OCI-LY7 (cell line): Measurements from ENCODE around the gene CNIH3. TPM values are rescaled to one million over a fixed set of nuclear protein-coding genes. Genes with fewer than 3 reads are reported as not detected.

ENCODE experiments used
- BruUV-seq: library from RNA; stranded (reverse); fragments of 400-500 nt; replicated peaks from 2 replicates; lab custom pipeline; 2021; lab: Mats Ljungman, UMichigan
- CTCF ChIA-PET: fragments of 300-600 bp; sonication (Branson Sonifier 250); formaldehyde crosslinking; loops from one replicate; lab custom pipeline; 2022; ENCODE audit warnings: antibody characterized with exemption; ENCODE audit not compliant: unreplicated experiment; lab: Charles Lee
- POLR2A ChIA-PET: fragments of 300-600 bp; sonication (Branson Sonifier 250); formaldehyde crosslinking; loops from one replicate; lab custom pipeline; 2022; ENCODE audit warnings: antibody characterized with exemption; lab: Charles Lee
- DNase-seq: peaks from one replicate; pipeline ENCODE4 v3.0.0-alpha.2; 2015; ENCODE audit warnings: low spot score
- H2AFZ ChIP-seq: fragments of 200-600 bp; sonication (generic), shearing (Covaris generic); 2 replicates; pipeline ENCODE4 v1.6.1; 2014; ENCODE audit warnings: mild to moderate bottlenecking, antibody characterized with exemption, low read length, moderate library complexity
- H3K27ac ChIP-seq: fragments of 200-600 bp; sonication (generic); 2 replicates; pipeline ENCODE4 v1.5.1; 2014; ENCODE audit warnings: mixed run types, low read depth, mild to moderate bottlenecking, moderate library complexity, low read length, inconsistent platforms; ENCODE audit not compliant: poor library complexity, severe bottlenecking
- H3K36me3 ChIP-seq: fragments of 200-600 bp; sonication (generic); 2 replicates; pipeline ENCODE4 v1.6.1; 2014; ENCODE audit warnings: mild to moderate bottlenecking, antibody characterized with exemption, low read length, moderate library complexity, mixed read lengths; ENCODE audit not compliant: insufficient read depth
- H3K4me1 ChIP-seq: fragments of 200-600 bp; sonication (generic); 2 replicates; pipeline ENCODE4 v1.5.1; 2014; ENCODE audit warnings: mild to moderate bottlenecking, low read length; ENCODE audit not compliant: insufficient read depth, poor library complexity, severe bottlenecking
- H3K4me2 ChIP-seq: fragments of 200-600 bp; sonication (generic); 2 replicates; pipeline ENCODE4 v1.6.1; 2014; ENCODE audit warnings: mild to moderate bottlenecking, low read length
- H3K4me3 ChIP-seq: fragments of 200-600 bp; sonication (generic); 2 replicates; pipeline ENCODE4 v1.5.1; 2014; ENCODE audit warnings: mild to moderate bottlenecking, low read depth, low read length; ENCODE audit not compliant: poor library complexity, severe bottlenecking
- H3K79me2 ChIP-seq: fragments of 200-600 bp; sonication (generic); 2 replicates; pipeline ENCODE4 v1.6.1; 2016; ENCODE audit warnings: low read depth, mild to moderate bottlenecking, low read length, moderate library complexity, mixed read lengths; ENCODE audit not compliant: insufficient read depth
- H3K9me2 ChIP-seq: fragments of 200-600 bp; sonication (generic); 2 replicates; pipeline ENCODE4 v1.6.1; 2016; ENCODE audit warnings: mild to moderate bottlenecking, low read length, mixed read lengths; ENCODE audit not compliant: insufficient read depth
- H3K9me3 ChIP-seq: fragments of 200-600 bp; sonication (generic); 2 replicates; pipeline ENCODE4 v1.6.1; 2014; ENCODE audit warnings: mild to moderate bottlenecking, mixed run types, low read length, mixed read lengths
- H4K20me1 ChIP-seq: fragments of 200-600 bp; sonication (generic); 2 replicates; pipeline ENCODE4 v1.6.1; 2014; ENCODE audit warnings: mild to moderate bottlenecking, antibody characterized with exemption, low read length, moderate library complexity, mixed read lengths; ENCODE audit not compliant: insufficient read depth
- CTCF ChIP-seq: fragments of 200-600 bp; sonication (generic); conservative IDR thresholded peaks from 2 replicates; pipeline ENCODE4 v1.5.1; 2014; ENCODE audit warnings: mild to moderate bottlenecking, antibody characterized with exemption, low read length, moderate library complexity, mixed read lengths
- EZH2phosphoT487 ChIP-seq: fragments of 200-600 bp; sonication (generic); IDR thresholded peaks from 2 replicates; pipeline ENCODE4 v1.6.1; 2018; ENCODE audit warnings: low read depth, borderline replicate concordance, mild to moderate bottlenecking, mixed run types, antibody characterized with exemption, low read length, moderate library complexity, mixed read lengths
- intact Hi-C: fragments of 100-400 bp; cut with micrococcal nuclease; formaldehyde crosslinking; loops from one replicate; pipeline ENCODE4 v1.10.0; 2022; ENCODE audit not compliant: unreplicated experiment
- total RNA-seq, 2 experiments: library from RNA; depleted of rRNA in 1 of 2; stranded (reverse); fragments of >200 nt in 1 of 2; shearing (Covaris generic) in 1 of 2; gene quantifications; 2 replicates each; pipeline ENCODE4 v1.2.3, GENCODE V29; 2014 to 2022

CNIH3 gene
- total RNA-seq, 2 experiments from 2014 or later, result 1.9 to 2.4 TPM

GRCh38 chr1:224624432-224624831, 8.3 kb downstream of the CNIH3 start:
- no peak overlapping the region for H2AFZ ChIP-seq
- no peak overlapping the region for H3K4me3 ChIP-seq
- no peaks in the 10 kb centered on the region for H3K9me2 ChIP-seq
- H3K27ac ChIP-seq, result no peak overlapping the region
- DNase-seq, result no peak
- TF ChIP-seq EZH2phosphoT487 (no peak), CTCF (no peak)
- intact Hi-C loops, result no loop called here
- POLR2A ChIA-PET, result interaction anchor here (1.1 kb wide), 1 partner anchor 12 kb away, joined by 3 read pairs; no protein-coding TSS in a partner anchor
- no peaks in the 10 kb centered on the region for H3K36me3 ChIP-seq
- H3K4me1 ChIP-seq, result no peaks in the 10 kb centered on the region
- BruUV-seq, result no TSS peak
- CTCF ChIA-PET, result no interaction called here
- H4K20me1 ChIP-seq, result no peaks in the 10 kb centered on the region
- H3K4me2 ChIP-seq, result no peak overlapping the region
- H3K79me2 ChIP-seq, result no peaks in the 10 kb centered on the region
- H3K9me3 ChIP-seq, result no peaks in the 10 kb centered on the region

GRCh38 chr1:224626042-224626441, 9.9 kb downstream of the CNIH3 start:
- H3K4me1 ChIP-seq, result no peaks in the 10 kb centered on the region
- no peaks in the 10 kb centered on the region for H3K79me2 ChIP-seq
- CTCF ChIA-PET, result no interaction called here
- no peak overlapping the region for H3K27ac ChIP-seq
- no peak overlapping the region for H2AFZ ChIP-seq
- H3K4me2 ChIP-seq, result no peak overlapping the region
- TF ChIP-seq EZH2phosphoT487 (no peak), CTCF (no peak)
- no peaks in the 10 kb centered on the region for H3K9me2 ChIP-seq
- intact Hi-C loops, result no loop called here
- H3K4me3 ChIP-seq, result no peak overlapping the region
- H3K36me3 ChIP-seq, result no peaks in the 10 kb centered on the region
- no peaks in the 10 kb centered on the region for H3K9me3 ChIP-seq
- POLR2A ChIA-PET, result interaction anchor here (1.0 kb wide), 1 partner anchor 33 kb away, joined by 5 read pairs; no protein-coding TSS in a partner anchor
- H4K20me1 ChIP-seq, result no peaks in the 10 kb centered on the region
- no peak for DNase-seq
- no TSS peak for BruUV-seq

GRCh38 chr1:224629965-224630364, 13.8 kb downstream of the CNIH3 start:
- no peak overlapping the region for H3K27ac ChIP-seq
- no peak overlapping the region for H2AFZ ChIP-seq
- intact Hi-C loops, result no loop called here
- no peak overlapping the region for H3K4me2 ChIP-seq
- no peak for DNase-seq
- no peaks in the 10 kb centered on the region for H3K79me2 ChIP-seq
- ChIA-PET POLR2A (interaction anchor here (0.6 to 1.6 kb wide), 2 partner anchors 20 to 57 kb away, joined by 3 read pairs; no protein-coding TSS in a partner anchor), CTCF (no interaction called here)
- no peak overlapping the region for H3K4me3 ChIP-seq
- no peaks in the 10 kb centered on the region for H3K9me3 ChIP-seq
- H3K9me2 ChIP-seq, result no peaks in the 10 kb centered on the region
- no peaks in the 10 kb centered on the region for H4K20me1 ChIP-seq
- TF ChIP-seq EZH2phosphoT487 (no peak), CTCF (no peak)
- no peaks in the 10 kb centered on the region for H3K36me3 ChIP-seq
- no TSS peak for BruUV-seq
- H3K4me1 ChIP-seq, result no peaks in the 10 kb centered on the region
